Breast epithelium (tissue), 3 donors: Measurements from ENCODE around the gene EIF2B2.

ENCODE experiments used
- POLR2A ChIP-seq: fragments of 450-650 bp; IDR thresholded peaks from one replicate; pipeline ENCODE4 v1.6.1; 2016; ENCODE audit warnings: antibody characterized with exemption, mild to moderate bottlenecking, moderate library complexity
- POLR2AphosphoS5 ChIP-seq, 3 donors: sonication (generic); formaldehyde crosslinking; IDR thresholded peaks; one replicate each; pipeline ENCODE4 v1.6.1; 2017; ENCODE audit warnings: antibody characterized with exemption in 3 of 3
- TF ChIP-seq, protein P1 (sequence below), 3 donors: fragments of 450-650 bp; IDR thresholded peaks; one replicate each; pipeline ENCODE4 v1.5.1; 2016 to 2017; ENCODE audit warnings: antibody characterized with exemption in 3 of 3, mild to moderate bottlenecking in 3 of 3, moderate library complexity in 3 of 3

DNA sequence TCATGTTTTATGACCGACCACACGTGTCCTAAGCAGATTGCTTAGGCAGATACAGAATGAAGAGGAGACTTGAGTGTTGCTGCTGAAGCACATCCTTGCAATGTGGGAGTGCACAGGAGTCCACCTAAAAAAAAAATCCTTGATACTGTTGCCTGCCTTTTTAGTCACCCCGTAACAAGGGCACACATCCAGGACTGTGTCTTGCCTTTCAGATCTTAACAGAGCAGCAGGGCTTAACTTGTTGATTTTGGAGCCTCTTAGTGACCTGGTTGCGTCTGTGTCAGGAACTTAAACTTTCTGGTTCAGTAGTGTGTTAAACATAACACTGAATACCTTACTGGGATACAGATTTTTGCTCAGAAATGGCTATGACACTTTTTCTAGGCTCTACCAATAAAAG, 6.5 kb downstream of the EIF2B2 start:
- TF ChIP-seq, protein P1, sequence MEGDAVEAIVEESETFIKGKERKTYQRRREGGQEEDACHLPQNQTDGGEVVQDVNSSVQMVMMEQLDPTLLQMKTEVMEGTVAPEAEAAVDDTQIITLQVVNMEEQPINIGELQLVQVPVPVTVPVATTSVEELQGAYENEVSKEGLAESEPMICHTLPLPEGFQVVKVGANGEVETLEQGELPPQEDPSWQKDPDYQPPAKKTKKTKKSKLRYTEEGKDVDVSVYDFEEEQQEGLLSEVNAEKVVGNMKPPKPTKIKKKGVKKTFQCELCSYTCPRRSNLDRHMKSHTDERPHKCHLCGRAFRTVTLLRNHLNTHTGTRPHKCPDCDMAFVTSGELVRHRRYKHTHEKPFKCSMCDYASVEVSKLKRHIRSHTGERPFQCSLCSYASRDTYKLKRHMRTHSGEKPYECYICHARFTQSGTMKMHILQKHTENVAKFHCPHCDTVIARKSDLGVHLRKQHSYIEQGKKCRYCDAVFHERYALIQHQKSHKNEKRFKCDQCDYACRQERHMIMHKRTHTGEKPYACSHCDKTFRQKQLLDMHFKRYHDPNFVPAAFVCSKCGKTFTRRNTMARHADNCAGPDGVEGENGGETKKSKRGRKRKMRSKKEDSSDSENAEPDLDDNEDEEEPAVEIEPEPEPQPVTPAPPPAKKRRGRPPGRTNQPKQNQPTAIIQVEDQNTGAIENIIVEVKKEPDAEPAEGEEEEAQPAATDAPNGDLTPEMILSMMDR (IDR thresholded peaks at IDR 0.05): no peak
- TF ChIP-seq POLR2AphosphoS5 (IDR thresholded peaks at IDR 0.05): no peak
- no peak for TF ChIP-seq POLR2A
